Stimulated activated memory B cell treated with anti-CD40 and anti-IgM and Interleukin-4, amounts not matched to agents 10 μg/mL and 1 μg/mL and 100 μg/mL, for 72 hours (primary cell): Measurements from ENCODE around the gene ASPN.
"Not testable (repeated sequence)": the region's sequence is repeated elsewhere in the genome, so short reads cannot be mapped to it uniquely, and the experiment has no call there.

Experiments
- ATAC-seq: fragments of 150-1000 bp; cut with Tn5 transposase; 2 replicates; pipeline ENCODE4 v1.10.0; 2021
- H3K27ac Mint-ChIP-seq: one replicate; pipeline ENCODE4 v1.8.0; 2022; ENCODE audit warnings: mild to moderate bottlenecking, mixed read lengths
- H3K27me3 Mint-ChIP-seq: one replicate; pipeline ENCODE4 v1.8.0; 2022; ENCODE audit warnings: mixed read lengths
- H3K36me3 Mint-ChIP-seq: one replicate; pipeline ENCODE4 v1.8.0; 2022; ENCODE audit warnings: mixed read lengths
- H3K4me1 Mint-ChIP-seq: one replicate; pipeline ENCODE4 v1.8.0; 2022; ENCODE audit warnings: mixed read lengths
- H3K4me3 Mint-ChIP-seq: one replicate; pipeline ENCODE4 v1.8.0; 2022; ENCODE audit warnings: mild to moderate bottlenecking, moderate library complexity, mixed read lengths
- H3K9me3 Mint-ChIP-seq: one replicate; pipeline ENCODE4 v1.8.0; 2022; ENCODE audit warnings: mixed read lengths

ASPN gene

DNA sequence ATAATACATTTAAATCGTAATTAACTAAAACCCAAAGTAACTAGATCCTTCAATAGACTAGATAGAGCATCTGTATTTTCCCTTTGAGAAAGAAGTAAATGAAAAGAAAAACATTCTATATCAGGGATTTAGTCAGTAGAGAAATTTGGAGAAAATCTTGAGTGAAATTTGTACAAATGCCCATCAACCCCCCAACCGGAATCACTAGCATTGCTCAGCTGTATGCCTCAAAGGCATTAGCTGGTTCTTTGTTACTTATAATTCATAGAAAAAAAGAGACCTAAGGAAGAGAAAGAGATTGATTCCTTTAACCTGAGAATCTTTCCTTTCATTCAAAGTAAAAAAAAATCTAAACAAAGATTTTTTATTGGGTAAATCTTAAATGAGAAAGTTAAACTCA, 58.7 kb downstream of the ASPN start:
- Mint-ChIP-seq H3K4me3 (no peak overlapping the region), H3K27me3 (no peaks in the 10 kb centered on the region), H3K9me3 (no peaks in the 10 kb centered on the region), H3K27ac (no peak overlapping the region), H3K4me1 (no peaks in the 10 kb centered on the region), H3K36me3 (no peaks in the 10 kb centered on the region)
- ATAC-seq: no peak

GRCh38 chr9:92422611-92423338, 59.5 kb downstream of the ASPN start:
- no peaks in the 10 kb centered on the region for H3K36me3 Mint-ChIP-seq
- no peak overlapping the region for H3K4me3 Mint-ChIP-seq
- no peaks in the 10 kb centered on the region for H3K4me1 Mint-ChIP-seq
- no peak for ATAC-seq
- no peaks in the 10 kb centered on the region for H3K27me3 Mint-ChIP-seq
- no peaks in the 10 kb centered on the region for H3K9me3 Mint-ChIP-seq
- no peak overlapping the region for H3K27ac Mint-ChIP-seq

- peaks cover 6% of the 10 kb centered on the region for H3K4me1 Mint-ChIP-seq
- no peaks in the 10 kb centered on the region for H3K27me3 Mint-ChIP-seq
- H3K27ac Mint-ChIP-seq: no peak overlapping the region
- ATAC-seq: peak; percentile 39
- H3K9me3 Mint-ChIP-seq: peaks cover 3% of the 10 kb centered on the region
- no peak overlapping the region for H3K4me3 Mint-ChIP-seq
- no peaks in the 10 kb centered on the region for H3K36me3 Mint-ChIP-seq
Observed at GRCh38 chr9:92414566-92414965, 67.7 kb downstream of the ASPN start.

DNA sequence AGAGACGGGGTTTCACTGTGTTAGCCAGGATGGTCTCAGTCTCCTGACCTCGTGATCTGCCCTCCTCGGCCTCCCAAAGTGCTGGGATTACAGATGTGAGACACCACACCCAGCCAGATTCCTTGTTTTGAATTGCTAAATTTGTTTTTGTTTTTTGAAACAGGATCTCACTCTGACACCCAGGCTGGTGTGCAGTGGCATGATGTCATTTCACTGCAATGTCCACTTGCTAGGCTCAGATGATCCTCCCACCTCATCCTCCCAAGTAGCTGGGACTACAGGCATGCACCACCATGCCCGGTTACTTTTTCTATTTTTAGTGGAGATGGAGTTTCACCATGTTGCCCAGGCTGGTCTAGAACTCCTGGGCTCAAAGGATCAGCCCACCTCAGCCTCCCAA, 71.1 kb downstream of the ASPN start:
- not testable (repeated sequence) for H3K36me3 Mint-ChIP-seq, H3K27ac Mint-ChIP-seq, H3K27me3 Mint-ChIP-seq, H3K4me3 Mint-ChIP-seq, ATAC-seq, H3K9me3 Mint-ChIP-seq
- H3K4me1 Mint-ChIP-seq: peaks cover 19% of the 10 kb centered on the region

DNA sequence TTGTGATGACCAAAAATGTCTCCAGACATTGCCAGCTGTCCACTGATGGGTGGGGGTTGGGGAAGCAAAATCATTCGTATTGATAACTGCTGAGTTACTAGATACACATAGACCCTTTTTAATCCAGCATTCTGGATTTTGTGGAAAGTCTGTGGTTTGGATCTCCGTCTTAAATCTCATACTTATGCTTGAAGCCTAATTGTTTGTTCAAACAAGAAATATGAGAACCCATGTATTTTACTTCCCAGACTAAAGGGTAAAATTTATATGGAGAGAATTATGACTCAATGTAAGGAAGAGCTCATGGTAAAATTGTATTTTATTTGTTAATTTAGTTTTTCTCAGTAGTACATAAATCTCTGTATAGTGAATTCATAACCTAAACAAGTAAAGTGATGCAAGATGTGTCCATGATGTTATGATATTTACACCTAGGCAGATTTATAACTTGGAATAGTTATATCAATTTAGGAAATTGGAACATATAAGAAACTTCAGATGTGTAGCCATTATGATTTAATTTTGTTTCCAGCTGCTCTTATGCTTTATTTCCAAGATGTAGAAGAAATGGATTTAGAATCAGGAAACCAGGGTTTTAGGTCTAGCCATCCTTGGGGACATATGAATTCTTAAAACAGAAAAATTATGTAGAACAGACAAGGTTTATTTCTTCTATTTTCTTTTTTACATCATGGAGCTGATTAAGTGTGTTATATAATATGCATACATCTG, 73.4 kb downstream of the ASPN start:
- Mint-ChIP-seq H3K36me3 (peaks cover 6% of the 10 kb centered on the region), H3K27ac (no peak overlapping the region), H3K9me3 (peaks cover 3% of the 10 kb centered on the region), H3K4me1 (peaks cover 19% of the 10 kb centered on the region), H3K27me3 (no peaks in the 10 kb centered on the region), H3K4me3 (no peak overlapping the region)
- no peak for ATAC-seq

DNA sequence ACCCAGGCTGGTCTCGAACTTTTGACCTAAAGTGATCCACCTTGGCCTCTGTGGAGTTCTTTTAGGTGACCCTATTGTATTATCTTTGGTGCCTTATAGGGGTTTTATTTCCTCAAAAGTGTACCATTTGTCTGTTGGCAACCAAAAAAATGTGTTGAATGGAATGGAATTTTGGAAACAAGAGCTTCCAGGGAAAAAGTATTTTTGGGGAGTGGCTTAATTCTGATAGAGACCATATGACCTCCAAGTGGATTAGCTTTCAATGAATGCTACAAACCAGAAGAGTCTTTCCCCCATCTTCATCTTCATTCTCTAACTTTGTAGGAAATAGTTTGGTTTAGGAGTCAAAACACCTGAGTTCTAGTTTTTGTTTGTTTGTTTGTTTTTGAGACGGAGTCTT, 74.5 kb downstream of the ASPN start:
- no peak for ATAC-seq
- H3K36me3 Mint-ChIP-seq: peaks cover 6% of the 10 kb centered on the region
- H3K27me3 Mint-ChIP-seq: no peaks in the 10 kb centered on the region
- peaks cover 19% of the 10 kb centered on the region for H3K4me1 Mint-ChIP-seq
- peaks cover 3% of the 10 kb centered on the region for H3K9me3 Mint-ChIP-seq
- H3K27ac Mint-ChIP-seq: no peak overlapping the region
- no peak overlapping the region for H3K4me3 Mint-ChIP-seq

DNA sequence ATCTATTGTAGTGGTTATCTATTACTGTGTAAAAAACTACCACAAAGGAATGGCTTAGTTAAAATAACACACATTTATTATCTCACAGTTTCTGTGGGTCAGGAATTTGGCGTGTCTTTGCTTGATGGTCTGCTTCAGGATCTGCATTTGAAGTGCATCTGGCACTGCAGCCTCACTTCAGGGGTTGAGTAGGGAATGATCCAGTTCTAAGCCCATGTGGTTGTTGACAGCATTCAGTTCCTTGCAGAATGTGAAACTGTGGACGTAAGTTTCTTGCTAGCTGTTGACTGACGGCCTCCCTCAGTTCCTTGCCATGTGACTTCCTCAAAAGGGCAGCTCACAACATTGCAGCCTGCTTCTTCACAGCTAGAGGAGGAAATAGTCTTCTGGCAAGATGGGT, 75.8 kb downstream of the ASPN start:
- Mint-ChIP-seq H3K27me3 (no peaks in the 10 kb centered on the region), H3K36me3 (peaks cover 6% of the 10 kb centered on the region), H3K27ac (peak overlapping the region; percentile 83), H3K4me1 (peaks cover 19% of the 10 kb centered on the region), H3K4me3 (peak overlapping the region; percentile 34), H3K9me3 (no peaks in the 10 kb centered on the region)
- peak; percentile 88 for ATAC-seq
